Keratinocyte (primary cell): ENCODE results near the gene HDAC1. TPM values are rescaled to one million over a fixed set of nuclear protein-coding genes. Genes with fewer than 3 reads are reported as not detected.

Experiments used
- DNase-seq: peaks from one replicate; pipeline ENCODE4 v3.0.0-alpha.2; 2011; ENCODE audit warnings: low read depth, missing footprints, low spot score
- FAIRE-seq: peaks from 2 replicates; lab custom pipeline; 2011; peaks lifted over from hg19 to GRCh38; lab: Jason Lieb, UNC
- H2AFZ ChIP-seq: 2 replicates; pipeline ENCODE4 v1.6.0; 2012; ENCODE audit warnings: low read length, control low read depth, inconsistent platforms; ENCODE audit not compliant: control insufficient read depth
- H3K27ac ChIP-seq: 2 replicates; pipeline ENCODE4 v1.5.1; 2011; ENCODE audit warnings: low read length; ENCODE audit not compliant: control insufficient read depth, insufficient read depth
- H3K27me3 ChIP-seq: 3 replicates; pipeline ENCODE4 v1.6.0; 2011; ENCODE audit warnings: low read length; ENCODE audit not compliant: control insufficient read depth, insufficient read depth; ENCODE audit errors: extremely low read depth
- H3K36me3 ChIP-seq, 2 experiments: 2 replicates in 1 of 2; 3 replicates in 1 of 2; pipeline ENCODE4 v1.5.1; 2011; ENCODE audit warnings: low read length in 2 of 2, mild to moderate bottlenecking in 1 of 2; ENCODE audit not compliant: control insufficient read depth in 2 of 2, insufficient read depth in 2 of 2; ENCODE audit errors: extremely low read depth in 1 of 2
- H3K4me1 ChIP-seq: 3 replicates; pipeline ENCODE4 v1.5.1; 2011; ENCODE audit warnings: low read length; ENCODE audit not compliant: control insufficient read depth, insufficient read depth; ENCODE audit errors: extremely low read depth
- H3K4me2 ChIP-seq: 3 replicates; pipeline ENCODE4 v1.6.0; 2011; ENCODE audit warnings: low read depth, low read length; ENCODE audit not compliant: control insufficient read depth, insufficient read depth; ENCODE audit errors: extremely low read depth
- H3K4me3 ChIP-seq, 3 experiments: fragments of 200-600 bp in 1 of 3; sonication (generic) in 1 of 3; 2 replicates in 2 of 3; 3 replicates in 1 of 3; pipeline ENCODE4 v1.5.1; 2011 to 2016; ENCODE audit warnings: low read length in 3 of 3, mild to moderate bottlenecking in 3 of 3, control low read depth in 2 of 3, inconsistent platforms in 1 of 3, low read depth in 1 of 3, mixed read lengths in 1 of 3, mixed run types in 1 of 3, moderate library complexity in 1 of 3; ENCODE audit not compliant: control insufficient read depth in 2 of 3, insufficient read depth in 2 of 3; ENCODE audit errors: extremely low read depth in 1 of 3
- H3K79me2 ChIP-seq: 2 replicates; pipeline ENCODE4 v1.6.0; 2012; ENCODE audit warnings: low read length; ENCODE audit not compliant: control insufficient read depth, insufficient read depth
- H3K9ac ChIP-seq: 3 replicates; pipeline ENCODE4 v1.6.0; 2011; ENCODE audit warnings: low read length; ENCODE audit not compliant: control insufficient read depth, insufficient read depth; ENCODE audit errors: extremely low read depth
- H3K9me1 ChIP-seq: 3 replicates; pipeline ENCODE4 v1.6.0; 2011; ENCODE audit warnings: low read length; ENCODE audit not compliant: control insufficient read depth, insufficient read depth; ENCODE audit errors: extremely low read depth
- H3K9me3 ChIP-seq: 2 replicates; pipeline ENCODE4 v1.5.1; 2012; ENCODE audit warnings: low read depth, low read length; ENCODE audit not compliant: control insufficient read depth
- H4K20me1 ChIP-seq: 3 replicates; pipeline ENCODE4 v1.6.0; 2011; ENCODE audit warnings: low read length; ENCODE audit not compliant: control insufficient read depth, insufficient read depth; ENCODE audit errors: extremely low read depth
- CTCF ChIP-seq, 3 experiments: IDR thresholded peaks in 1 of 3; conservative IDR thresholded peaks in 1 of 3; optimal IDR thresholded peaks in 1 of 3; 2 replicates in 2 of 3; 3 replicates in 1 of 3; pipeline versions ENCODE3 to v1.5.1; 2011; ENCODE audit warnings: low read length in 3 of 3, mild to moderate bottlenecking in 3 of 3, moderate library complexity in 2 of 3, control low read depth in 1 of 3, inconsistent platforms in 1 of 3; ENCODE audit not compliant: insufficient read depth in 2 of 3; ENCODE audit errors: extremely low read depth in 1 of 3
- EZH2 ChIP-seq: IDR thresholded peaks from one replicate; pipeline ENCODE4 v1.6.1; 2012; ENCODE audit warnings: inconsistent platforms, mild to moderate bottlenecking, low read length, moderate library complexity
- dilution Hi-C: fragments of 300-500 bp; cut with MboI; formaldehyde crosslinking; loops from one replicate; pipeline ENCODE4 v1.7.0; 2020; ENCODE audit warnings: low sequenced_read_pairs; ENCODE audit not compliant: extremely low pct_ligation_motif_present
- polyA plus RNA-seq, 5 experiments: library from polyadenylated mRNA; depleted of rRNA in 3 of 5; stranded (reverse) in 3 of 5; stranded (forward) in 1 of 5; unstranded in 1 of 5; fragments of >200 nt; gene quantifications; 1 replicate in 1 of 5; 2 replicates in 3 of 5; 3 replicates in 1 of 5; pipeline versions ENCODE4 v1.2.1 to v1.2.3, GENCODE V29; 2011 to 2012; ENCODE audit warnings: missing spikeins in 2 of 5, low read depth in 1 of 5, low replicate concordance in 1 of 5

HDAC1 gene
- polyA plus RNA-seq, 1 donor (not counting 4 experiments of a cell fraction or from before 2014, with no cell fraction given) = 198 TPM

- Histone ChIP-seq H3K4me3 (no peak overlapping the region), H3K27me3 (no peaks in the 10 kb centered on the region), H3K9ac (no peak overlapping the region), H4K20me1 (no peaks in the 10 kb centered on the region), H3K4me2 (no peak overlapping the region), H3K9me3 (no peaks in the 10 kb centered on the region), H2AFZ (no peak overlapping the region), H3K4me1 (no peaks in the 10 kb centered on the region), H3K79me2 (no peaks in the 10 kb centered on the region), H3K9me1 (no peaks in the 10 kb centered on the region), H3K36me3 (no peaks in the 10 kb centered on the region), H3K27ac (no peak overlapping the region)
- DNase-seq (no peak), FAIRE-seq (no peak)
- TF ChIP-seq EZH2 (no peak), CTCF (optimal IDR thresholded peaks at IDR 0.05 in 1 of 3, IDR thresholded peaks at IDR 0.05 in 1 of 3, conservative IDR thresholded peaks at IDR 0.05 in 1 of 3; ENCODE audit: extremely low read depth in 1 of 3, insufficient read depth in 2 of 3, low read length in 3 of 3) (no peak)
- dilution Hi-C loops = no loop called here
These were observed 24.8 kb upstream of the HDAC1 start for GRCh38 chr1:32266921-32267591.

- H3K4me3 ChIP-seq = no peak overlapping the region
- no peak overlapping the region for H3K9ac ChIP-seq
- H4K20me1 ChIP-seq = no peaks in the 10 kb centered on the region
- H3K27ac ChIP-seq = no peak overlapping the region
- FAIRE-seq (no peak), DNase-seq (no peak)
- no peaks in the 10 kb centered on the region for H3K9me1 ChIP-seq
- H3K79me2 ChIP-seq = no peaks in the 10 kb centered on the region
- no peak for TF ChIP-seq EZH2
- TF ChIP-seq CTCF (optimal IDR thresholded peaks at IDR 0.05 in 1 of 3, IDR thresholded peaks at IDR 0.05 in 1 of 3, conservative IDR thresholded peaks at IDR 0.05 in 1 of 3; ENCODE audit: extremely low read depth in 1 of 3, insufficient read depth in 2 of 3, low read length in 3 of 3) = no peak
- H3K27me3 ChIP-seq = no peaks in the 10 kb centered on the region
- no peaks in the 10 kb centered on the region for H3K36me3 ChIP-seq
- no peaks in the 10 kb centered on the region for H3K9me3 ChIP-seq
- dilution Hi-C loops = no loop called here
- H2AFZ ChIP-seq = no peak overlapping the region
- H3K4me2 ChIP-seq = no peak overlapping the region
- peaks cover 13% of the 10 kb centered on the region for H3K4me1 ChIP-seq
These were observed 22.1 kb upstream of the HDAC1 start for GRCh38 chr1:32269744-32270143.
